Measurements from ENCODE around the gene CALCB. TPM values are rescaled to one million over a fixed set of nuclear protein-coding genes. Genes with fewer than 3 reads are reported as not detected.

The CALCB gene
- total RNA-seq, 2 experiments from 2014 or later, result 1.1 to 1.5 TPM

DNA sequence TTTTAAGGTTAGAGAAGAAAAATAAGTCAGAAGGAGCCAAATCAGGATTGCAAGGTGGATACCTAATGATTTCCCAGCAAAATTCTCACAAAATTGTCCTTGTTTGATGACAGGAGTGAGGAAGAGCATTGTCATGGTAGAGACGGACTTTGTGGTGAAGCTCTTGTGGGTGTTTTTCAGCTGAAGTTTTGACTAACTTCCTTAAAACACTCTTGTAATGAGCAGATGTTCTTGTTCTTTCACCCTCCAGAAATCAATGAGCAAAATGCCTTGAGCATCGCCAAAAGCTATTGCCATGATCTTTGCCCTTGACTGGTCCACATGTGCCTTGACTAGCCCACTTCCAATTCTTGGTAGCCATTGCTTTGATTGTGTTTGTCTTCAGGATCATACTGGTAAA lies 20.0 kb downstream of the CALCB start:
- Mint-ChIP-seq H3K4me1 (peaks cover 3% of the 10 kb centered on the region), H3K36me3 (ENCODE audit: low read depth) (no peaks in the 10 kb centered on the region), H3K27ac (no peak overlapping the region), H3K4me3 (no peak overlapping the region), H3K9me3 (no peaks in the 10 kb centered on the region), H3K27me3 (peaks cover 6% of the 10 kb centered on the region)
- DNase-seq, result no peak
- ChIA-PET POLR2A (no interaction called here), CTCF (interaction anchor here (1.3 to 1.6 kb wide), 3 partner anchors 12 to 189 kb away, joined by 3 to 4 read pairs (median 3); no protein-coding TSS in a partner anchor)

DNA sequence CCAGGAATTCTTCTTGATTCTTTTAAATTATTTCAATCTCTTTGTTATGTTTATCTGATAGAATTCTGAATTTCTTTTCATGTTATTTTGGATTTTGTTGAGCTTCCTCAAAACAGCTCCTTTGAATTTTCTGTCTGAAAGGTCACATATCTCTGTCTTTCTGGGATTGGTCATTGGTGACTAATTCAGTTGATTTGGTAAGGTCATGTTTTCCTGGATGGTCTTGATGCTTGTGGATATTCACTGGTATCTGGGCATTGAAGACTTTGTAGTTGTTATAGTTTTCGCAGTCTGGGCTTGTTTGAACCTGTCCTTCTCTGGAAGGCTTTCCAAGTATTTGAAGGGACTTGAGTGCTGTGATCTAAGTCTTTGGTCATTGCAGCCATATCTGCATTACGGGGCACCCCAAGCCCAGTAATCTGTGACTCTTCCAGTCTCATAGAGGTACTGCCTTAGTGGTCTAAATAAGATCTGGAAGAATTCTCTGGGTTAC lies 22.4 kb downstream of the CALCB start:
- Mint-ChIP-seq H3K27ac (no peak overlapping the region), H3K27me3 (peaks cover 21% of the 10 kb centered on the region), H3K9me3 (no peaks in the 10 kb centered on the region), H3K4me3 (no peak overlapping the region), H3K4me1 (peaks cover 3% of the 10 kb centered on the region), H3K36me3 (ENCODE audit: low read depth) (no peaks in the 10 kb centered on the region)
- DNase-seq, result no peak
- ChIA-PET CTCF (interaction anchor here (0.6 to 1.4 kb wide), 3 partner anchors 64 to 1187 kb away, joined by 3 to 4 read pairs (median 3); no protein-coding TSS in a partner anchor), POLR2A (no interaction called here)

DNA sequence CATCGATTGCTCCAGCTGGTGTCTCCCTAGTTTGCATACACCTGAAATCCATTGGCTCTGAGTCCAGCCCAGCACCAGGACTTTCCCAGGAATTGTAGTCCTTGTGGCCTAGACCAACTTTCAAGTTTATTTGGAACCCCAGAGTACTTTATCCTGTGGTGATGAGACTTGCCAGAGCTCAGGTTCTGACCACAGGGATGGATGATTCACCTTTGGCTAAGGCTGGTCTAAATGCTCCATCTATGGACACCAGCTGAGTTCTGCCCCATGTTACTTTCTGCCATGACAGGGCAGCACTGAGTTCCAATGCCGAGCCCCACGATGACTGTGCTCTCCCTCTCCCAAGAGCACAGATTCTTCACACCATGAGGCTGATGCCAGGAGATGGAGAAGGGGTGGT lies 24.0 kb downstream of the CALCB start:
- Mint-ChIP-seq H3K4me3 (no peak overlapping the region), H3K36me3 (ENCODE audit: low read depth) (no peaks in the 10 kb centered on the region), H3K9me3 (no peaks in the 10 kb centered on the region), H3K27me3 (peaks cover 24% of the 10 kb centered on the region), H3K27ac (no peak overlapping the region), H3K4me1 (peaks cover 3% of the 10 kb centered on the region)
- CTCF ChIA-PET, result interaction anchor here (0.9 kb wide), 1 partner anchor 13 kb away, joined by 4 read pairs; no protein-coding TSS in a partner anchor
- POLR2A ChIA-PET, result no interaction called here
- no peak for DNase-seq

DNA sequence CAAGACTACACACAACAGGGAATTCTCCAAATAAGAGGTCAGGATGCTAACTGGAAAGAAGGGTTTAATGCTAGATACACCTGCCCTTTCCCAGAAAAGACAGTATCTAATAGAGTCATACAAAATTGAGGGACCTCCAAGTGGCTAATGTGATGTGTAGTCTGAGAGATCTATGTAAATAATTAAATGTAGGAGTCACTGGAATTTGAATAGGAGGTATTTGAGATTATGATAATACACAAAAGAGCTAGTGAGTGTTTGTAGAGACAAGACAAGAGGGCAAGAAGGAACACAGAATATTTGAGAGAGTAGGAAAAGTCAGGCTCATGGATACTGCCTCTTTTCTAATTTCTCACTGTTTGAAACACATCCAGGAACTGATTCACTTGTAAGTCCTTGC lies 25.9 kb downstream of the CALCB start:
- no peak for DNase-seq
- H3K4me1 Mint-ChIP-seq, result no peaks in the 10 kb centered on the region
- H3K27ac Mint-ChIP-seq, result no peak overlapping the region
- no peaks in the 10 kb centered on the region for H3K36me3 Mint-ChIP-seq (ENCODE audit: low read depth)
- CTCF ChIA-PET, result interaction anchor here (0.9 to 3.7 kb wide), 10 partner anchors 10 to 192 kb away, joined by 3 to 32 read pairs (median 9); no protein-coding TSS in a partner anchor
- no peak overlapping the region for H3K4me3 Mint-ChIP-seq
- POLR2A ChIA-PET, result no interaction called here
- H3K27me3 Mint-ChIP-seq, result peaks cover 33% of the 10 kb centered on the region
- no peaks in the 10 kb centered on the region for H3K9me3 Mint-ChIP-seq

DNA sequence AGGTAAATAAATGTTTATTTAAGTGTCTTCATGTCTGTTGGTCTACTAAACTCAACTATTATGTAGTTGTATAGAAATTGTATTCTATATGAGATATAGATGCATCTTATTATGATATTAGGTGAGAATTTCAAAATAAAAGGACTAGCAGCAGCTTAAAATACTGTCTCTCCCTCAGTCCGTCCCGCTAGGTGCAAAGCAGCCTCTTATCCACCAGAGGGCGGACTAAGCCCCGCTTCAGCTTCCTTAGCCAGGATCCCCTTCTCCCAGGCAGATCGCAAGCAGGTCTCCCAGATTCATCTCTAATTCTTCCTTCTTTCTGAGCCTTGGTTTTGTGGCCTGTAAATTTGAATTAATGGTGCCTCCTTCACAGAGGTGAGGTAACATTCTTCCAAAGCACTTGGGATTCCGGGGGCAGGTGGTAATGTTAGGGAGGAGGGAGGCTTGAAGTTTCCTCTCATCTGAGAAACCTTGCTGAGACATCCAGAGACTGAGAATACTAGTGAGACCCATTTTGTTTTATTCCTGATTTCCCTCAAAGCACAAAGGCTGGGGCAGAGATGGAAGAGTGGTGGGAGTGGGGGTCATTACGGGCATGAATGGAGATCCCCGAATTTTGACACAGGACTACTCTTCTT lies 27.8 kb downstream of the CALCB start:
- H3K4me1 Mint-ChIP-seq, result peaks cover 2% of the 10 kb centered on the region

DNA sequence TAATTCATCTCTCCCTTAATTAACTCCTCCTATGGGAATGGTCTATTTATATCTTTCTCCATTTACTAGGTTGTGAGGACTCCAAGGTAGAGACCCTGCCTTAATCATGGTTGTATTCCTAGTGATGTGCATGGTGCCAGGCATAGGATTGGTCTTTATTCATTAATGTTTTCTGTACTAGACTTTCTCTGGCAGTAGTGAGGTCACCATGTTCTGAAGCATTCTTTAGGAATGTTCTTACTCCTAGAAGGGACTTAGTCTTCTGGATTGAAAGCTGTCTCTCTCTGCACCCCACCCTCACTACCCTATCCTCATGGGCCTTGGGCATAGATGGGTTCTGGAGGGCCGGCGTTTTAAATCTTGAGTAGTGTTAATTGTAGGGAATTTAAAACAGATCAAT lies 30.8 kb downstream of the CALCB start:
- POLR2A ChIA-PET, result no interaction called here
- Mint-ChIP-seq H3K9me3 (no peaks in the 10 kb centered on the region), H3K4me1 (peaks cover 9% of the 10 kb centered on the region), H3K36me3 (ENCODE audit: low read depth) (no peaks in the 10 kb centered on the region), H3K27me3 (peaks cover 25% of the 10 kb centered on the region), H3K4me3 (no peak overlapping the region), H3K27ac (no peak overlapping the region)
- CTCF ChIA-PET, result no interaction called here
- DNase-seq, result no peak

More for the DNA sequence above, 27.8 kb downstream of the CALCB start:
- peaks cover 33% of the 10 kb centered on the region for H3K27me3 Mint-ChIP-seq
- H3K36me3 Mint-ChIP-seq (ENCODE audit: low read depth), result no peaks in the 10 kb centered on the region
- POLR2A ChIA-PET, result interaction anchor here (0.6 to 0.7 kb wide), 2 partner anchors 10 to 14 kb away, joined by 3 read pairs; no protein-coding TSS in a partner anchor
- CTCF ChIA-PET, result interaction anchor here (0.8 to 3.7 kb wide), 19 partner anchors 9 to 193 kb away, joined by 3 to 32 read pairs (median 5); partner anchors contain the start of gene INSC
- DNase-seq, result peak; percentile 62
- H3K4me3 Mint-ChIP-seq, result no peak overlapping the region
- H3K9me3 Mint-ChIP-seq, result no peaks in the 10 kb centered on the region
- H3K27ac Mint-ChIP-seq, result no peak overlapping the region

DNA sequence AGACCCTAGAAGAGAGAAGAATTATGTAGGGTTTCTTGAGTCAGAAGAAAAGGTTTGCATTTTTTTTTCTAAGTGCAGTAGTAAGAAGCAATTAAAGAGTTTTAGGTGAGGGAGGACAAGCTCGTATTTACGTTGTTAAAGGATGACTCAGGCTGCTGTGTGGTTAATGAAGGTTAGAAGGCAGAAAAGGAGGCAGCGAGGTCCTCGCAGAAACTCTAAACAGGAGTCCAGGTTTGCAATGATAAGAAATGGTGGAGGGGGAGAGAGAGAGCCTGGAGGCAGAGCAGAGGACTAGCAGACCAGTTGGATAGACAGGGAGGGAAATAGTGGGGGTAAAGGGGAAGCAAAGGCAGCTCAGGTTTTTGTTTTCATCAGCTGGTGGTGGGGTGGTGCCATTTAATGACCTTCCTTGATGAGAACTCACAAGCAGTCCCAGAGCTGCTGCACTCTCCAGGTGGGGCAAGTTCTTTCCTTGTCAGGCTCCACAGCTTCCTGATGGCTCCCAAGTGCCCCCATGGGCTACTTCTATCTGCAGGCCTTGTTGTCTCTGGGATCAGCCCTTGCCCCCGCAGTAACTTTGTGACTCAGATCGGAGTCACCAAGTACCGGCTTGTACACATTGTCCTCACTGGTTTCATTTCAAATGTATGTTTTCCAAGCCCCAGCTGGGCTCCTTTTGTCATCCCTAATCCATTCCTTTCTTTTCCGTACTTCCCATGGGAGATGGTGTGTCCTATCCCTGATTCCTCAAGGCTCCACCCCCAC lies 33.0 kb downstream of the CALCB start:
- H3K4me3 Mint-ChIP-seq, result no peak overlapping the region
- no peaks in the 10 kb centered on the region for H3K36me3 Mint-ChIP-seq (ENCODE audit: low read depth)
- H3K9me3 Mint-ChIP-seq, result no peaks in the 10 kb centered on the region
- no peak overlapping the region for H3K27ac Mint-ChIP-seq
- ChIA-PET CTCF (interaction anchor here (1.1 to 1.3 kb wide), 2 partner anchors 12 to 198 kb away, joined by 3 to 4 read pairs; no protein-coding TSS in a partner anchor), POLR2A (no interaction called here)
- DNase-seq, result no peak
- peaks cover 14% of the 10 kb centered on the region for H3K27me3 Mint-ChIP-seq
- H3K4me1 Mint-ChIP-seq, result peaks cover 9% of the 10 kb centered on the region

DNA sequence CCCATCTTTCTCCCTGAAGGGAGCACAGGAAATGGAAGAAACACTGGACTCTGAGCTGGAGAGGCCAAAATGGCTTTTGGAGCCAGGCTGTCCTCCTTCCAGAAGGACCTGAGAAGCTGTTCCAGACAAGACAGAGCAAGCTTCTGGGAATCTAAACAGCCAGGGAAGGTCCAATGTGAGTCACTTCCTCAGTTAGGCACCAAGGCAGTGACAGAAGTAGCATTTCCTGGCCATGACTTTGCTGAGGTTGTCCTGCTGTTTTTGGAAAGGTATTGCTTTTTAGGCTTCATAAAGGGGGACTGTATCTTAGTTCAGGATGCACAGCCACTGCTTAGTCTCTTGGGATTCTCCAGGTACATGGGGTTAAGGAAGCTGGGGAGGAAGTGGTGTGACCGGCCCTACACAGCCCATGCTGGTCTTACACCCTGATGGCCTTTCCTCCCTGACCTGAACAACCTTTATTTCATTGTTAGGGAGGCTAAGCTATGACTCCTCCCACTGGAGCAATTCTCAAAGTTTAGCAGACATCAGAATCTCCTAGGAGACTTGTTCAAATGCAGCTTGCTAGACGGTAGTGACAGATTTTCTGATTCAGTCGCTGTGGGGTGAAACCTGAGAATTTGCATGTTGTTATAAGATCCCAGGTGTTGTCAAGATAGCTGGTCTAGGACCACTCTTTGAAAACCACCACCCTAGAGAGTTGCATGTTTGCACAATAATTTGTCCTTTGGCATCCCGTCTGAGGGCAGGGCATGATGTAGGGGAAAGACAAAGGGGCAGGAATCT lies 34.5 kb downstream of the CALCB start:
- H3K27ac Mint-ChIP-seq, result no peak overlapping the region
- CTCF ChIA-PET, result interaction anchor here (1.1 kb wide), 1 partner anchor 10 kb away, joined by 3 read pairs; no protein-coding TSS in a partner anchor
- POLR2A ChIA-PET, result interaction anchor here (1.2 kb wide), 1 partner anchor 10 kb away, joined by 4 read pairs; no protein-coding TSS in a partner anchor
- H3K4me1 Mint-ChIP-seq, result peaks cover 9% of the 10 kb centered on the region
- H3K27me3 Mint-ChIP-seq, result peaks cover 7% of the 10 kb centered on the region
- no peaks in the 10 kb centered on the region for H3K36me3 Mint-ChIP-seq (ENCODE audit: low read depth)
- DNase-seq, result no peak
- no peak overlapping the region for H3K4me3 Mint-ChIP-seq
- H3K9me3 Mint-ChIP-seq, result no peaks in the 10 kb centered on the region

DNA sequence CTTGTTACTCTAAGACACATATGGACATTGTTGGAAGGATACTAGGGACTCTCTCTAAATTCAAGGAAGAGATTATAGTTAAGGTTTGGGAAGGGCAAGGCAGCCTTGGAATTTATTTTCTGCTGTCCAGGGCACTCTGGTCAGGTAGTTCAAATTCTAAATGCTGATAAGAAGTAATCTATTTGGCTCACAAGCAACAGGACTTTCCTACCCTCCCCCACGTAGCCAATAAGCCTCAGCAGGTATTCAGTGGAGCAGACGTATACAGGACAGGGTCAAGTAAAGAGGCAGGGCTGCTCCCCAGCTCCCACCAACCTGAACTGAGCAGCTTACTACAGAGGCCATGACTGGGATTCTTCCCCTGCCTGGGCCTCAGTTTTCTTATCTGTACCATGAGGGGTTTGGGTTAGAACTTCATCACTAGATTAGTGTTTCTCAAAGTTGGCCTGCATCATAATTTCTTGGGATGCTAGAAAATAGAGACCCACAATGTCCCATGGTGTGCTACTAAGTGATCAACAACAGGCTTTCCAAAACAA lies 35.3 kb downstream of the CALCB start:
- ChIA-PET CTCF (interaction anchor here (1.1 kb wide), 1 partner anchor 10 kb away, joined by 3 read pairs; no protein-coding TSS in a partner anchor), POLR2A (interaction anchor here (1.2 kb wide), 1 partner anchor 9 kb away, joined by 4 read pairs; no protein-coding TSS in a partner anchor)
- DNase-seq, result no peak
- Mint-ChIP-seq H3K27ac (no peak overlapping the region), H3K4me3 (no peak overlapping the region), H3K9me3 (no peaks in the 10 kb centered on the region), H3K4me1 (peaks cover 17% of the 10 kb centered on the region), H3K27me3 (peaks cover 7% of the 10 kb centered on the region), H3K36me3 (ENCODE audit: low read depth) (no peaks in the 10 kb centered on the region)

DNA sequence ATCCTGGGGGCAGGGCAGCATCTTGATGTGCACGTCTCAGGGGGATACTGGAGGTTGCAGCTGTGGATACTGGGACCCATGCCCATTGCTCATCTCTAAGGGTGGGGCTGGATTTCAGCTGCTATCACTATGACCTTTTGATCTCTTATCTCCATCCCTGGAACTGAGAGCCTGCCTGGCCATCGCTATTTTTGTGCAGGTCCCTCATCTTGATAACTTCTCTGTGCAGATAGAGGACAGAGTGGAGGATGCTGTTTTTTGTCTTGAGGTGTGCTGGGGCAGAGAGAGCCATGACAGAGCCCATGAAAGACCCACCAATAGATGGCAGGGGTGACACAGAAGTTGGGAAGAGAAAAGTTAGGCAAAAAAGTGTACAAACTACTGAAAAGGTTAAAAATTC lies 36.2 kb downstream of the CALCB start:
- Mint-ChIP-seq H3K27ac (no peak overlapping the region), H3K4me1 (peaks cover 21% of the 10 kb centered on the region), H3K4me3 (no peak overlapping the region), H3K9me3 (no peaks in the 10 kb centered on the region), H3K36me3 (ENCODE audit: low read depth) (no peaks in the 10 kb centered on the region), H3K27me3 (peaks cover 12% of the 10 kb centered on the region)
- ChIA-PET CTCF (interaction anchor here (1.0 to 1.8 kb wide), 2 partner anchors 9 to 12 kb away, joined by 4 to 5 read pairs; no protein-coding TSS in a partner anchor), POLR2A (no interaction called here)
- DNase-seq, result no peak

DNA sequence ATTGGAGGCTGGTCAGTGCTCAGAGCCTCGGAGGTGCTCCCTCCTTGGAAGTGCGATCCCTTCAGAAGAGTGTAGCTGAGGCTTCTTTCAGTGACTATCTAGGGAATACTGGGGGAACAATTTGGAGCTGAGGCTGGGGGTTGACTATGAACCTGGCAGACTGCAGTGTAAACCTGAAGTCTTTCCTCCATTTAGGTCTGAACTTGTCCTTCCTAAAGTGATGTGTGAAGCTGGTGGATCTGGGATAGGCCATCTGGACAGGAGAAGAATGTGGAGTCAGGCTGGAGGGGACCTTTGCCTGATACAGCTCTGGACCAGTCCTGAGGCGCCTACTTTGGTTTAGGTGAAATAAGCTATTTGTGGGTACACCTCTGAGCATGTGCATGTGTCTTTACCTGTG lies 37.8 kb downstream of the CALCB start:
- H3K36me3 Mint-ChIP-seq (ENCODE audit: low read depth), result peaks cover 3% of the 10 kb centered on the region
- peaks cover 22% of the 10 kb centered on the region for H3K4me1 Mint-ChIP-seq
- ChIA-PET POLR2A (no interaction called here), CTCF (interaction anchor here (0.7 to 1.6 kb wide), 3 partner anchors 10 to 36 kb away, joined by 3 to 4 read pairs (median 4); no protein-coding TSS in a partner anchor)
- no peak for DNase-seq
- no peak overlapping the region for H3K4me3 Mint-ChIP-seq
- H3K27me3 Mint-ChIP-seq, result peaks cover 19% of the 10 kb centered on the region
- no peaks in the 10 kb centered on the region for H3K9me3 Mint-ChIP-seq
- no peak overlapping the region for H3K27ac Mint-ChIP-seq

DNA sequence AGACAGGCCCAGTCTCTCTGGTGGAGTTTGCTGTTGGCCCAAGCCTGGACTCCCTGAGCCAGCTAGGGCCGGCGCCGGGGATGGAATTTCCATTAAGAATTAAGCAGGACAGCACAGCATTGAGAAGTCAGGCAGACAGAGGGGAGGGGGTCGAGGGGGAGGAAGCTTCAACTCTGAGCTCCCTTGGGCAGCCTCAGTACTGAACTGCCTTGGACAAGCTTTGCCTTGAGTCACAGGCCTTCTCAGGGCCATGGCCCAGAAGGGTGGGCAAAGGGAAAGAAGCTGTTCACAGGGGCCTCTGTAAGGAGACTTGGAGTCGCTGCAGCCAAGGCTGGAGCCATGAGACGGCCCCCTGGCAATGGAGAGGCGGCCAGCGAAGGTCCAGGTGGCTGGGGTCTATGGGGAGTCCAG lies 38.7 kb downstream of the CALCB start:
- ChIA-PET CTCF (interaction anchor here (1.1 to 2.0 kb wide), 3 partner anchors 10 to 37 kb away, joined by 3 to 12 read pairs (median 4); no protein-coding TSS in a partner anchor), POLR2A (no interaction called here)
- peaks cover 3% of the 10 kb centered on the region for H3K36me3 Mint-ChIP-seq (ENCODE audit: low read depth)
- no peak overlapping the region for H3K27ac Mint-ChIP-seq
- peaks cover 24% of the 10 kb centered on the region for H3K27me3 Mint-ChIP-seq
- H3K4me3 Mint-ChIP-seq, result no peak overlapping the region
- H3K9me3 Mint-ChIP-seq, result no peaks in the 10 kb centered on the region
- H3K4me1 Mint-ChIP-seq, result peaks cover 22% of the 10 kb centered on the region
- DNase-seq, result no peak
